GM12878 (cell line): Measurements from ENCODE around the gene MPEG1. TPM values are rescaled to one million over a fixed set of nuclear protein-coding genes. Genes with fewer than 3 reads are reported as not detected.

ENCODE experiments used
- ATAC-seq: fragments of 200-7000 bp; cut with Tn5 transposase; 3 replicates; pipeline ENCODE4 v1.9.1; 2020; ENCODE audit warnings: mild to moderate bottlenecking, moderate library complexity
- BruUV-seq: library from RNA; stranded (reverse); fragments of 400-500 nt; replicated peaks from 2 replicates; lab custom pipeline; 2021; lab: Mats Ljungman, UMichigan
- CTCF ChIA-PET: fragments of 300-600 bp; sonication (Branson Sonifier 250); formaldehyde crosslinking; extraction: SDS; loops from one replicate; lab custom pipeline; 2021; ENCODE audit warnings: inconsistent platforms; lab: Yijun Ruan, JAX
- POLR2A ChIA-PET: fragments of 350-600 bp; formaldehyde crosslinking; extraction: SDS; loops from one replicate; lab custom pipeline; 2021; ENCODE audit warnings: inconsistent platforms; lab: Charles Lee
- RAD21 ChIA-PET: fragments of 300-600 bp; sonication (Branson Sonifier 250); formaldehyde crosslinking; loops from one replicate; lab custom pipeline; 2023; ENCODE audit warnings: antibody characterized with exemption; ENCODE audit not compliant: unreplicated experiment; lab: Charles Lee
- SMC1A ChIA-PET: fragments of 300-600 bp; sonication (Branson Sonifier 250); formaldehyde crosslinking; loops from one replicate; lab custom pipeline; 2023; ENCODE audit not compliant: unreplicated experiment, uncharacterized antibody; lab: Charles Lee
- DNase-seq: peaks from one replicate; pipeline ENCODE4 v3.0.0-alpha.2; 2011; ENCODE audit warnings: low read depth, low spot score
- FAIRE-seq: peaks from 3 replicates; lab custom pipeline; 2011; peaks lifted over from hg19 to GRCh38; lab: Jason Lieb, UNC
- H2AFZ ChIP-seq: 2 replicates; pipeline ENCODE4 v1.6.0; 2011; ENCODE audit warnings: low read depth, low read length, control low read depth; ENCODE audit not compliant: control insufficient read depth
- H3K27ac ChIP-seq: 2 replicates; pipeline ENCODE4 v1.5.1; 2011; ENCODE audit warnings: control low read depth; ENCODE audit not compliant: control insufficient read depth, insufficient read depth
- H3K27me3 ChIP-seq, 2 experiments: replicated peaks in 1 of 2; 2 replicates each; pipeline versions ENCODE4 v1.6.0 to v1.6.1; 2011; ENCODE audit warnings: low read length in 1 of 2; ENCODE audit not compliant: control insufficient read depth in 2 of 2, insufficient read depth in 2 of 2
- H3K36me3 ChIP-seq, 2 experiments: 2 replicates each; pipeline ENCODE4 v1.5.1; 2011; ENCODE audit warnings: low read length in 1 of 2; ENCODE audit not compliant: control insufficient read depth in 2 of 2, insufficient read depth in 2 of 2
- H3K4me1 ChIP-seq: 2 replicates; pipeline ENCODE4 v1.6.1; 2011; ENCODE audit warnings: mild to moderate bottlenecking, low read length, moderate library complexity, mixed read lengths; ENCODE audit not compliant: control insufficient read depth, insufficient read depth
- H3K4me2 ChIP-seq: 2 replicates; pipeline ENCODE4 v1.6.0; 2011; ENCODE audit warnings: control low read depth; ENCODE audit not compliant: control insufficient read depth, insufficient read depth
- H3K4me3 ChIP-seq: fragments of 200-600 bp; sonication (generic); 2 replicates; pipeline ENCODE4 v1.5.1; 2016
- H3K79me2 ChIP-seq: 2 replicates; pipeline ENCODE4 v1.6.0; 2011; ENCODE audit warnings: low read length; ENCODE audit not compliant: control insufficient read depth, insufficient read depth
- H3K9ac ChIP-seq: 2 replicates; pipeline ENCODE4 v1.8.0; 2011; ENCODE audit warnings: low read length, control low read depth, mixed read lengths; ENCODE audit not compliant: control insufficient read depth, insufficient read depth
- H3K9me3 ChIP-seq: replicated peaks from 3 replicates; pipeline ENCODE4 v1.5.1; 2011; ENCODE audit warnings: mild to moderate bottlenecking, low read length; ENCODE audit not compliant: control insufficient read depth, insufficient read depth
- H4K20me1 ChIP-seq: 2 replicates; pipeline ENCODE4 v1.6.0; 2011; ENCODE audit not compliant: control insufficient read depth, insufficient read depth
- EGR1 ChIP-seq, 2 experiments: IDR thresholded peaks; 1 replicate in 1 of 2; 2 replicates in 1 of 2; pipeline ENCODE4 v1.6.1; 2011 to 2012; ENCODE audit warnings: low read depth in 2 of 2, low read length in 2 of 2, borderline replicate concordance in 1 of 2, mild to moderate bottlenecking in 1 of 2, moderate library complexity in 1 of 2
- ELK1 ChIP-seq: IDR thresholded peaks from 2 replicates; pipeline ENCODE4 v1.6.1; 2012; ENCODE audit warnings: low read depth, low read length, improper control_type of control experiment
- ETV6 ChIP-seq, 2 experiments: fragments of 450-650 bp in 1 of 2; IDR thresholded peaks in 1 of 2; conservative IDR thresholded peaks in 1 of 2; 2 replicates each; pipeline ENCODE4 v1.6.1; 2014; ENCODE audit warnings: antibody characterized with exemption in 1 of 2, borderline replicate concordance in 1 of 2, low read depth in 1 of 2, mild to moderate bottlenecking in 1 of 2, moderate library complexity in 1 of 2
- IKZF1 ChIP-seq: fragments of 450-650 bp; conservative IDR thresholded peaks from 2 replicates; pipeline ENCODE4 v1.6.1; 2017; ENCODE audit warnings: antibody characterized with exemption, mild to moderate bottlenecking
- IRF4 ChIP-seq: IDR thresholded peaks from 2 replicates; pipeline ENCODE4 v1.6.1; 2011; ENCODE audit warnings: low read depth, low read length
- NFYA ChIP-seq: IDR thresholded peaks from 2 replicates; pipeline ENCODE4 v1.6.1; 2011; ENCODE audit warnings: low read depth, mild to moderate bottlenecking, low read length, improper control_type of control experiment, borderline replicate concordance
- NR2C1 ChIP-seq: fragments of 450-650 bp; IDR thresholded peaks from 2 replicates; pipeline ENCODE4 v1.6.1; 2017; ENCODE audit warnings: antibody characterized with exemption, mild to moderate bottlenecking, moderate library complexity
- WGBS: methylation state at CpG from one replicate; pipeline ENCODE4 v1.1.6; 2016; ENCODE audit warnings: low lambda C conversion rate; ENCODE audit not compliant: insufficient replicate concordance, insufficient coverage; ENCODE audit errors: missing lambda C conversion rate; 5-methylcytosine and 5-hydroxymethylcytosine counted together
- in situ Hi-C: fragments of 300-500 bp; cut with MboI; formaldehyde crosslinking; loops from 9 replicates; pipeline ENCODE4 v1.14.3; 2018; ENCODE audit warnings: mixed read lengths
- intact Hi-C: fragments of 100-400 bp; cut with micrococcal nuclease; formaldehyde crosslinking; loops from one replicate; pipeline ENCODE4 v1.14.2; 2022; ENCODE audit not compliant: unreplicated experiment
- polyA plus RNA-seq, 11 experiments: library from polyadenylated mRNA; depleted of rRNA in 4 of 11; unstranded in 6 of 11; stranded (reverse) in 5 of 11; fragments of >200 nt; fragmentation: Nextera tagmentation in 4 of 11; fragmentation: Illumina TruSeq in 1 of 11; extraction: Ambion mirVana in 4 of 11; extraction: Trizol in 1 of 11; gene quantifications; 1 replicate in 1 of 11; 2 replicates in 10 of 11; pipeline versions ENCODE4 v1.2.1 to v1.2.3, GENCODE V29; 2011 to 2016; ENCODE audit warnings: inconsistent platforms in 2 of 11, missing spikeins in 2 of 11, low read depth in 1 of 11
- total RNA-seq, 4 experiments: library from RNA; depleted of rRNA in 3 of 4; stranded (reverse); fragments of >200 nt in 3 of 4; fragmentation: Illumina TruSeq in 1 of 4; extraction: Trizol in 1 of 4; gene quantifications; 2 replicates each; pipeline versions ENCODE4 v1.2.1 to v1.2.3, GENCODE V29; 2013 to 2021
- TF ChIP-seq, protein P1 (sequence below): fragments of 450-650 bp; IDR thresholded peaks from 2 replicates; pipeline ENCODE4 v1.6.1; 2017; ENCODE audit warnings: mild to moderate bottlenecking, moderate library complexity

Gene MPEG1
- total and polyA plus RNA-seq, 10 of the 15 experiments (the other 5 are each of a cell fraction or from before 2014, with no cell fraction given) = 1.3 to 15.6 (median 11.7) TPM; not detected in 1

GRCh38 chr11:59253001-59253400, 40.3 kb upstream of the MPEG1 start (continued):
- no peak for TF ChIP-seq IRF4
- TF ChIP-seq EGR1 (IDR thresholded peaks at IDR 0.05; ENCODE audit: borderline replicate concordance in 1 of 2, low read depth in 2 of 2, low read length in 2 of 2) = no peak
- TF ChIP-seq, all 136 proteins: peak for 0

GRCh38 chr11:59249535-59249934, 36.8 kb upstream of the MPEG1 start:
- H2AFZ ChIP-seq = no peak overlapping the region
- FAIRE-seq (no peak), ATAC-seq (no peak), DNase-seq (no peak)
- no TSS peak for BruUV-seq
- CTCF ChIA-PET = interaction anchor here (1.2 kb wide), 1 partner anchor 43 kb away, joined by 3 read pairs; no protein-coding TSS in a partner anchor
- no peaks in the 10 kb centered on the region; the same call in 2 of the 3 replicates for H3K9me3 ChIP-seq
- no peak overlapping the region for H3K27ac ChIP-seq
- in situ Hi-C loops = no loop called here
- no peaks in the 10 kb centered on the region for H3K79me2 ChIP-seq
- no peak overlapping the region for H3K9ac ChIP-seq
- H4K20me1 ChIP-seq = no peaks in the 10 kb centered on the region
- POLR2A ChIA-PET = interaction anchor here (0.6 kb wide), 1 partner anchor 1215 kb away, joined by 5 read pairs; no protein-coding TSS in a partner anchor
- TF ChIP-seq IKZF1 (no peak), NFYA (no peak), ETV6 (conservative IDR thresholded peaks at IDR 0.05 in 1 of 2, IDR thresholded peaks at IDR 0.05 in 1 of 2; ENCODE audit: borderline replicate concordance in 1 of 2, low read depth in 1 of 2) (no peak), NR2C1 (no peak), ELK1 (no peak)
- TF ChIP-seq, protein P1, sequence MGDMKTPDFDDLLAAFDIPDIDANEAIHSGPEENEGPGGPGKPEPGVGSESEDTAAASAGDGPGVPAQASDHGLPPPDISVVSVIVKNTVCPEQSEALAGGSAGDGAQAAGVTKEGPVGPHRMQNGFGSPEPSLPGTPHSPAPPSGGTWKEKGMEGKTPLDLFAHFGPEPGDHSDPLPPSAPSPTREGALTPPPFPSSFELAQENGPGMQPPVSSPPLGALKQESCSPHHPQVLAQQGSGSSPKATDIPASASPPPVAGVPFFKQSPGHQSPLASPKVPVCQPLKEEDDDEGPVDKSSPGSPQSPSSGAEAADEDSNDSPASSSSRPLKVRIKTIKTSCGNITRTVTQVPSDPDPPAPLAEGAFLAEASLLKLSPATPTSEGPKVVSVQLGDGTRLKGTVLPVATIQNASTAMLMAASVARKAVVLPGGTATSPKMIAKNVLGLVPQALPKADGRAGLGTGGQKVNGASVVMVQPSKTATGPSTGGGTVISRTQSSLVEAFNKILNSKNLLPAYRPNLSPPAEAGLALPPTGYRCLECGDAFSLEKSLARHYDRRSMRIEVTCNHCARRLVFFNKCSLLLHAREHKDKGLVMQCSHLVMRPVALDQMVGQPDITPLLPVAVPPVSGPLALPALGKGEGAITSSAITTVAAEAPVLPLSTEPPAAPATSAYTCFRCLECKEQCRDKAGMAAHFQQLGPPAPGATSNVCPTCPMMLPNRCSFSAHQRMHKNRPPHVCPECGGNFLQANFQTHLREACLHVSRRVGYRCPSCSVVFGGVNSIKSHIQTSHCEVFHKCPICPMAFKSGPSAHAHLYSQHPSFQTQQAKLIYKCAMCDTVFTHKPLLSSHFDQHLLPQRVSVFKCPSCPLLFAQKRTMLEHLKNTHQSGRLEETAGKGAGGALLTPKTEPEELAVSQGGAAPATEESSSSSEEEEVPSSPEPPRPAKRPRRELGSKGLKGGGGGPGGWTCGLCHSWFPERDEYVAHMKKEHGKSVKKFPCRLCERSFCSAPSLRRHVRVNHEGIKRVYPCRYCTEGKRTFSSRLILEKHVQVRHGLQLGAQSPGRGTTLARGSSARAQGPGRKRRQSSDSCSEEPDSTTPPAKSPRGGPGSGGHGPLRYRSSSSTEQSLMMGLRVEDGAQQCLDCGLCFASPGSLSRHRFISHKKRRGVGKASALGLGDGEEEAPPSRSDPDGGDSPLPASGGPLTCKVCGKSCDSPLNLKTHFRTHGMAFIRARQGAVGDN = no peak
- TF ChIP-seq, all 136 proteins: peak for 0
- Histone ChIP-seq H3K4me3 (no peak overlapping the region), H3K4me2 (no peak overlapping the region), H3K36me3 (no peaks in the 10 kb centered on the region), H3K4me1 (no peaks in the 10 kb centered on the region), H3K27me3 (no peaks in the 10 kb centered on the region)
- ChIA-PET SMC1A (interaction anchor here (0.9 to 1.1 kb wide), 4 partner anchors 26 to 51 kb away, joined by 3 to 5 read pairs (median 3); no protein-coding TSS in a partner anchor), RAD21 (no interaction called here)
- intact Hi-C loops = no loop called here
- WGBS = 84% methylated on average over 7 of the region's 7 CpGs
